ENCODE data around the gene SLC16A14.
"Not testable (repeated sequence)": the region's sequence is repeated elsewhere in the genome, so short reads cannot be mapped to it uniquely, and the experiment has no call there.

SLC16A14 gene

GRCh38 chr2:230068651-230069055, at the start of gene SLC16A14:
SLC16A14 (minus strand) TSS chr2:230068924; CDS start chr2:230059352, 9,572 bp downstream.
- peak; percentile 73 for DNase-seq (ENCODE audit: low read depth)
- peak; percentile 62 for TF ChIP-seq CTCF (IDR thresholded peaks at IDR 0.05; ENCODE audit: insufficient read depth, low read depth, low read length, missing control alignments)
- peak within 1 kb of the TSS; percentile 65 for H3K4me3 ChIP-seq (ENCODE audit: low read length)

DNA sequence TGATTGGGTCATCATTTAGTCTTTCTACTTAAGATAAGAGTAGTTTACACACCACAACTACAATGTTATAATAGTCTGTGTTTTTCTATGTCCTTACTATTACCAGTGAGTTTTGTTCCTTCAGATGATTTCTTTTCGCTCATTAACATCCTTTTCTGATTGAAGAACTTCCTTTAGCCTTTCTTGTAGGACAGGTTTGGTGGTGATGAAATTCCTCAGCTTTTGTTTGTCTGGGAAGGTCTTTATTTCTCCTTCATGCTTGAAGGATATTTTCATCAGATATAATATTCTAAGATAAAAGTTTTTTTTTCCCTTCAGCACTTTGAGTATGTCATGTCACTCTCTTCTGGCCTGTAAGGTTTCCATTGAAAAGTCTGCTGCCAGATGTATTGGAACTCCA, 38.0 kb upstream of the SLC16A14 start:
- no peak overlapping the region for H3K4me3 ChIP-seq (ENCODE audit: low read length)
- no peak for TF ChIP-seq CTCF (IDR thresholded peaks at IDR 0.05; ENCODE audit: insufficient read depth, low read depth, low read length, missing control alignments)
- peak; percentile 66 for DNase-seq (ENCODE audit: low read depth)

GRCh38 chr2:230101967-230102366, 33.2 kb upstream of the SLC16A14 start:
- H3K4me3 ChIP-seq (ENCODE audit: low read length); DNase-seq (ENCODE audit: low read depth): not testable (repeated sequence)

DNA sequence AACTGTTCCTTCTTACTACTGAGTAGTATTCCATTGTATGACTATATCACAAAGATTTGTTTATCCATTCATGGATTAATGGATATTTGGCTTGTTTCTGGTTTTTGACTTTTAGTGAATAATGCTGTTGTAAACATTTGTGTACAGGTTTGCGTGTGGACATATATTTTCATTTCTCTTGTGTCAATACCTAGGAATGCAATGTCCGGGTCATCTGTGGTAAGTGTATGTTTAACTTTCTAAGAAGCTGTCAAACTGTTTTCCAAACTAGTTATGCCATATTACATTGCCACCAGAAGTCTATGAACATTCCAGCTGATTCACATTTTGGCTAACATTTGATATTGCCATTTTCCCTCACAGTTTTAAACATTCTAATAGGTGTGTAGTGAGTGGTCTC, 29.1 kb upstream of the SLC16A14 start:
- no peak overlapping the region for H3K4me3 ChIP-seq (ENCODE audit: low read length)
- DNase-seq (ENCODE audit: low read depth) = peak; percentile 50
- TF ChIP-seq CTCF (IDR thresholded peaks at IDR 0.05; ENCODE audit: insufficient read depth, low read depth, low read length, missing control alignments) = no peak

DNA sequence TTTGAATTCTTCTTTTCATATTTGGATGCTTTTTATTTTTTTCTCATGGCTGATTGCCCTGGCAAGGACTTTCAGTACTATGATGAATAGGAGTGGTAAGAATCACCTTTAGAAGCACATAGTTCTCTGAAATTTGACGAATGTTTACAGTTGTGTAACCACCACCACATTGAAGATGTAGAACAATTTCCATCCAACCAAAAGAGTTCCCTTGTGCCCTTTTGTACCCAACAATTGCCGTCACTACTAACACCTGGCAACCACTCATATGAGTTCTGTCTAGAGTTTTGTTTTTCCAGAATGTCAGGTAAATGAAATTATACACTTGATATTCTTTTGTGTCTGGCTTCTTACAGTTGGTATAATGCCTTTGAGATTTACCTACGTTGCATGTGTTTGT, 28.7 kb upstream of the SLC16A14 start:
- TF ChIP-seq CTCF (IDR thresholded peaks at IDR 0.05; ENCODE audit: insufficient read depth, low read depth, low read length, missing control alignments) = no peak
- no peak for DNase-seq (ENCODE audit: low read depth)
- no peak overlapping the region for H3K4me3 ChIP-seq (ENCODE audit: low read length)

- peak; percentile 84 for DNase-seq (ENCODE audit: low read depth)
- no peak overlapping the region for H3K4me3 ChIP-seq (ENCODE audit: low read length)
- TF ChIP-seq CTCF (IDR thresholded peaks at IDR 0.05; ENCODE audit: insufficient read depth, low read depth, low read length, missing control alignments) = no peak
Observed at GRCh38 chr2:230090967-230091366, 22.2 kb upstream of the SLC16A14 start.

DNA sequence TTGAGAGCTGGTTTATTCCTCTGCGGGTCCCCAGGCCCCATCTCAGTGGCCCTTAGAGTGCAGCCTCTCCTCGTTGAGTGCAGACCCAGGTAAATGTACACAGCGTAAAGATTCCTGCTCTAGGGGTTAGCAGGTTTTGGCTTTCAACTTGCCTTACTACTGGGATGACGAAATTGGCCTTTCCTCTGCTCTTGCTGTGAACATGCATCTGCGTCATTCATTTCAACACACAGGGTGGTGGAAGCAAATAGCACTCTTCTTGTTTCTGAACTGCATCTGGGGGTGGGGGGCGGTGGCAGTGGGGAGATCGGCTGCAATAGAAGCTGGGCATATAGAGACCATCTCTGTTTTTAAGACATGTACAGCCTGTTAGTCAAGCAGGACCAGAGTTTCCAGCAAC, 16.5 kb upstream of the SLC16A14 start:
- TF ChIP-seq CTCF (IDR thresholded peaks at IDR 0.05; ENCODE audit: insufficient read depth, low read depth, low read length, missing control alignments) = no peak
- H3K4me3 ChIP-seq (ENCODE audit: low read length) = no peak overlapping the region
- DNase-seq (ENCODE audit: low read depth) = peak; percentile 16
